M059J (cell line): ENCODE results near the gene ZBTB47. TPM values are rescaled to one million over a fixed set of nuclear protein-coding genes. Genes with fewer than 3 reads are reported as not detected.

Experiments used
- DNase-seq: peaks from one replicate; pipeline ENCODE4 v3.0.0-alpha.2; 2012; ENCODE audit warnings: low read depth
- total RNA-seq: library from RNA; depleted of rRNA; stranded (reverse); fragments of >200 nt; shearing (Covaris generic); gene quantifications from 2 replicates; pipeline ENCODE4 v1.2.3, GENCODE V29; 2014

Gene ZBTB47
- total RNA-seq, 1 experiment from 2014 or later, result 5.5 TPM

GRCh38 chr3:42698911-42699230 lies 45.4 kb downstream of the ZBTB47 start:
- DNase-seq, result no peak

DNA sequence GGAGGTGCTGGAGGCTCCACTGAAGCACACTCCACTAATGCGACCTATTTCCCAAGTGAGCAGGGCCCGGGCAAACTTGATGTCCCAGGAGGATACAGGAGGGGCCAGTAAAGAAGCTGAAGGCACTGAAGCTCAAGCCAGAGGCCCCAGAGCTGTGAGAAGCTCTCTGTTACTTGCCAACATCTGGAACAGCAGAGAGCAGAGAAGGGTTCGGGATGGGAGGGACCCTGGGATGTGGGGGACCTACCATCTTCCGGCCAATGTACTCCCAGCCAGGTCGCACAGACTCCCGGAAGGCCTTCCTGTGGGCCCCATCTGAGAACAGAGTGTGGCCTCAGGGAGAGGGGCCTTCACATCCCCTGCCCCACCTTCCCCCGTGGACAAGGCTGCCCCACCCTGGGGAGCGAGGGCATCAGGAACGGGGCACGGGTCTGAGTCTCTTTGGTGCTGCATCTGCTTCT lies 46.0 kb downstream of the ZBTB47 start:
- DNase-seq, result no peak

- no peak for DNase-seq
These were observed 47.1 kb downstream of the ZBTB47 start for GRCh38 chr3:42700366-42701288.

DNA sequence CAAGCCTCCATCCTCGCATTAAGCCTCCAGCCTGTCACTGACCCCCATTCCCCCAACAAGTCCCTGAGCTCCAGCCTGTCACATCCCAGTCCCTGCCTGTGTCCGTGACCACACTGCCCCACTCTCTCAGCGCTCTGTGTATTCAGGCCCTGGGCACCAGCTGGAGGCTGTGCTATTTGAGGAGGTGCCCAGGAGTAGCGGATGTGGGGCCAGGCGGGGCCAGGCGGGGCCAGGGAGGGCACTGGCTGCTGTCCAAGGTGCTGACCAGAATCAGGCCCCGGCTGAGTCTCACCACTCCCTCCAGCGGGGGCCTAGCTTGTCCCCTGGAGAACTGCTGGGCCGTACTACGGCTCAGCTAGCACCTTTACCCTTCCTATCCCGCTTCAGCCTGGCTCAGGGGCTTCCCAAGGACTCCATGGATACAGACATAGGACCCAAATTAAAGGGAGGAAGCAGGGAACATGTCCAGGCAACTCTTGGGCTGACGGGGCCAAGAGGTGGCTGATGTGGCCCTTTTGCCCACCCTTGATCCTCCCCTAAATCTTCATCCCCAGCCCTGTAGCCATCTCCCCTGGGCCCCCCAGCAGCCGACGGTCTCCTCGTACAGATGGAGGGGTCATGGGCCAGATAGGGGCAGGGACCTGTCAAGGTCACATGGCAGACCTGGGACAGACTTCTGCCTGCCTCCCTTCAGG lies 48.0 kb downstream of the ZBTB47 start:
- DNase-seq, result peak; percentile 46

DNA sequence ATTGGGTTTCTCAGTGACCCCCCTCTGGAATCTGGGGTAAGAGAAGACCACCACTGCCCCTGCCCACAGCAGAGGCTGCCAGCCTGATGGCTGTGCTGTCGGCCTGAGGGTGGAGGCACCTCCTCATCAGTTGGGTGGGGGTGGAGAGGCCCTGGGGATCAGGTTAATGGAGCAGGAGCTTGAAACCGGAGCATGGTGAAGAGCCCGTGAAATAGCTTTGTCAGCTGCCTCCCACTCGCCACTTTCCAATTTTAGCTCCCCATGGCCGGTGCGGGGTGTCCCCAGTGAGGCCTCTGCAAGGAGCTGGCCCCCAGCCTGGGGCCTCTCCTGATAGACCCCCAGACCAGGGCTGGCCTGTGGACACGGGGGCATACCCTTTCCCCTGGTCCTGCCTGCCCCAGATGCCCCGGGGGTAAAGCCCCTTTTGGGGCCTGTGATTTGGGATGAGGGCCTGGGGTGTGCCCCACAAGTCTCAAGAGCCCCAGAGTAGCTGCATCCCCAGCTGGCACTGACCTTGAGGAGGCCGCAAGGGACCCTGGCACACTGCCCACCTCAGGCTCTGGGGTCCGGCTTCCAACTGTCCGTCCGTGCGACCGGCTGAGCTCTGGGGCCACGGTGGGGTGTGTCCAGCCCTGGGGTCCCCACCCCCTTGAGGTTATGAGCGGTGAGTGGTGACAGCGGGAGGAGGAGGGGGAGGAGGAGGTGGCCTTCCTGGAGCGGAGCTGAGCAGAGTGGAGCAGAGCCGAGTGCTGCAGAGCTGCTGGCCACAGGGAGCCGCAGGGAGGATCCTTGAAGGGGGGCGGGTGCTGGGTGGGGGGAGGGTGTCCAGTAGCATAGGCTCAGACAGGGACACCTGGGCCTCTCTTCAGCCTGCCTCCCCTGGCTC lies 48.8 kb downstream of the ZBTB47 start, which contains the start of gene HHATL:
Gene HHATL (minus strand): TSS at position 733 of the 886 bp plus-strand sequence. CDS start 1,972 bp downstream, outside the sequence.
- DNase-seq, result no peak

- no peak for DNase-seq
These were observed 49.6 kb downstream of the ZBTB47 start for GRCh38 chr3:42702982-42703694.

DNA sequence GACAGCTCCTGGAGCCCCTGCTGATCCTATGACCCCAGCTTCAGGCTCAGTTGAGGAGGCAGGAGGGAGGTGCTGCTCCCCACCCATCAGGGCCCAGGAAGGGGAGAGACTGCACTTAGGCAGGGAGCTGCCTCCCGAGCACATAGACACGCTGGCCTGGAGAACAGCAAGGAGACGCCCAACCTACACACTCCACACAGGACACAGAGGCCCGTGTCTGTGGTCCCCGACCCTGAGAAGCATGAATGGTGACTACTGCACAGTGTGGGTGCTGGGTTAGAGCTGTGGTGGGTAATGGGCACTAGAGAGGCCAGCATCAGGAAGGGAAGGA lies 50.2 kb downstream of the ZBTB47 start:
- no peak for DNase-seq

DNA sequence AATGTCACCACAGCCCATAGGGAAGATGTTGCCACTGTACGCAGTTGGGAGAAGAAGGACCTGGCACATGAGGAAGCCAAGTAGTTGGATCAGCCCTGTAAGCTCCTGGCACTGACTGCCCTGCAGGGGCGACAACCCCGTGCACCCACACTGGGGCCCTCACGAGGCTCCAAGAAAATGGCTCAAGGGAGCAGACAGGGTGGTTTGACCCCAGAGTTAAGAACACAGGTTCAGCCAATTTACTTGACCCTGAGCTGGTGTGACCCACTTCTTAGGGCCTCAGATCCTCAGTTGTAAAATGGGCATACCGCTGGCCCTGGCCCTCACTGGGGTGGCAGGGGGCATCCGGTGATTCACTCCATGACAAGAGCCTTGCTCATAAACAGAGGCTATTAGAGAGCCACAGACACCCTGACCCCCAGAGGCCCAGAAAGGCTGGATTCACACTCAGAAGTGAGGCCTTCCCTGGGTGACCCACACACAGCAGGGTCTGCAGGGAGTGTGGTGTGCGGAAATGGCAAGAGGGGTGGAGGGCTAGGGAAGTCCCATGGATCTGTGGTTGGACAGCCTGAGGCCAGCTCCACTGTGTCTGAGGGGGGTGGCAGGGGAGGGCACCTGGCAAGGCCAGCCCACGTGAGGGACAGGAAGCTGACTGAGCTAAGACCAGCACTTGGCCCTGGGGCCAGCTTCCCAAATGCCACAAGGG lies 50.8 kb downstream of the ZBTB47 start:
- peak; percentile 70 for DNase-seq

DNA sequence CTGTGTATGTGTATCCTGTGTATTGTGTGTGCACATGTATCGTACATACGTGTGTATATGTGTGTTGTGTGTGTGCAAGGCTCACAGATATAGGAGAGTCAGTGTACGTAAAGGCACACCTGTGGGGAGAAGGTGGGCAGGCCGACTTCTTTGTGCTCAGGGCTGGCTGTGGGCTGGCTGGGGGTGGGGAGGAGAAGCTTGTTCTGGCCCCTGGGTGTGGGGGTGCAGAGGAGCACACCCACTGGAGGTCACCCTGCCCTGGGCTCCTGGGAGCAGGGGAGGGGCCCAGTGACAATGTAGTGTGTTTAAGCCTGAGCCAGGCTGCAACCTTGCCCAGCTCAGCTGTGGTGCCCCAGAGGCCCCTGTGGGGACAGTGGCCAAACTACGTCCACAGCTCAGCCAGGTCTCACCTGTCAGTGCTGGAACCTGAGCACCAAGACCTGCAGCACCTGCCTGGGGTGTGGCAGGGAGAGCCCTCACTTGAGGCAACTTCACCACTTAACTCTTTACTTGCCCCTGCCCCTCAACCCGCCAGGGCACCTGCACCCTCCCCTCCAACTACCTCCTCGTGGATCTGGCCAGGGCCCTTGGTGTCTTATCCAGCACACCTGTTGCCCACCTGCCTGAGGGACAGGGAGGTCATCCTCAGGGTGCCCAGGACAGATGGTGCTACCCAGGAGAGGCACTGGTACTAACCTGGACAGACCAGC lies 51.7 kb downstream of the ZBTB47 start:
- DNase-seq, result no peak

DNA sequence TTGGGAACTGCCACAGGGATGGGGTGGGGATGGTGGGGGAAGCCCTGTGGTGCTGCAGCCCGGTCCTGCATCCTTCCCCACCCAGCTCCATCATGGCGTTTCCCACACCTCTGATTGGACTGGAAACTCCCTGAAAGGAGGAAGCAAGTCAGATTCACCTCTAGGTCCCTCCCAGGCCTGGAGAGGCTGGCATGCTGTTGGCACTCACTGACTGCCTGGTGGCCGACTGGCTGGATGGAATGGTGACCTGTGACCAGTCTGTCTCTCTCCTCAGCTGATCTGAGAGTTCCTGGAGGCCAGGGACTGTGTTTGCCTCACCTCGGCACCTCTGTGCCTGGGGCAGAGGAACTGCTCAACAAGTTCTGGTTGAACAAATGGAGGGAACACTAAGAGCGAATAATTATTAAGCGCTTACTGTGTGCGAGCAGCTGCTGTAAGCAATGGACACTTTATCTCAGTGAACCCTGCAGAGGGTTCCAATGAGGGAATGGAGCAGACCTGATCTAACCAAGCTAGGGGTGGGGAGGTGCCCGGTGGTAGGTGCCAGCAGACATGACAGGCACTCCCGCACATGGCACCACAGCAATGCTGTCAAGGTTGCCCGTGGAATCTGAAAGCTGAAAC lies 52.6 kb downstream of the ZBTB47 start:
- no peak for DNase-seq

GRCh38 chr3:42706721-42707619 lies 53.5 kb downstream of the ZBTB47 start:
- DNase-seq, result no peak

DNA sequence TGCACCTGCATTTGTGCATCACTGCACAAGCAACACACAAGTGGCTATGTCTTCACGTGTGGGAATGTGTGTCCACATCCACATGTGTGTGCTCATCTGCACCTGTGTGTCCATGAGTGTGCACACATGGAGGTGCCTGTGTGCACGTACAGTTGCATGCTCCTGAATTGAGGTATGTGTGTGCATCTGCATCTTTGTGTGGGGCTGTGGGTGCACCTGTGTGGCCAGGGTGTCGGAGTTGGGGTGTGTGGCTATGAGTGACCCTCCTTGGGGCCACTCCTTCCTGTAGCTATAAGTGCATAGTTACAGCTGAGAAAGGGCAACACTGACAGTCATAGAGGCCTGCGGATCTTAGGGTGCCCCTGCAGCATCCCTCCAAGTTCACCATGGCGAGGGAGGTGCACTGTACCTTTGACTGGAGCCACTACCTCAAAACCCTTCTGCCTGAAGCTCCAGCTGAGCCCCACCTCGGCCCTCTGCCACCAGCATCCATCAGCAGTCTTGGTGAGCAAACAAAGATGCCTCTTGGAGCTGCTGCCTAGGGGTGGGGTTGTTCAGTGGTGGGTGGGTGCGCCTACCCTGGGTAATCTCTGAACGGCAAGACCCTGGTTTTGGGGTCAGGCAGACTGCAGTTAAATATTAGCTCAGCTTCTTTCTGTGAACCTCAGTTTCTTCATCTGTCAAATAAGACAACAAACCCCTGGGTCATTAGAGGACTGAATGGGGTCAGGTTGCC lies 54.3 kb downstream of the ZBTB47 start:
- DNase-seq, result no peak

DNA sequence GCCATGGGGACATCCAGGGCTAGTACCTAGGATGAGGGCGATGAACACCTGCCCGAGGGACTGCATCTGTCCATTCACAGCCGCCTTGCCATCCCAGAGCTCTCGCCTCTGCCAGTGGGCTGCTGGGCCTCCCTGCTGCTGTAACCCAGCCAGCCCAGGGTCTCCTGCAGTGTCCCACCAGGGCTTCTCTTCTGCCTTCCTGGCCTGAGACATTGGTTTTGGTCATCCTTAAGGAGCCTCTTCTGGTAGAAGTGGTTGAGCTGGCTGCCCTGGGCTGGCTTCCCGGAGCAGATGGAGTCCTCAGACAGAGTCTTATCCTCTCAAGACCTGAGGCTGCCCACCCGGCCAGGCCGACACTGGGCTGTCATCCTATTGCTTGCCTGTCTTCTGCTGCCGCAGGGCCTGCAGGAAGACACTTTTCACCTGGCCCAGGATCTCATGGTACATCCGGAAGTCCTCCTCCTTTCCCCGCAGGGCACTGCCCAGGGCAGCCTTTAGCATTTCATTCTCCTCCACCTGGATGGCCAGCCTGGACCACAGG lies 55.2 kb downstream of the ZBTB47 start:
- no peak for DNase-seq

DNA sequence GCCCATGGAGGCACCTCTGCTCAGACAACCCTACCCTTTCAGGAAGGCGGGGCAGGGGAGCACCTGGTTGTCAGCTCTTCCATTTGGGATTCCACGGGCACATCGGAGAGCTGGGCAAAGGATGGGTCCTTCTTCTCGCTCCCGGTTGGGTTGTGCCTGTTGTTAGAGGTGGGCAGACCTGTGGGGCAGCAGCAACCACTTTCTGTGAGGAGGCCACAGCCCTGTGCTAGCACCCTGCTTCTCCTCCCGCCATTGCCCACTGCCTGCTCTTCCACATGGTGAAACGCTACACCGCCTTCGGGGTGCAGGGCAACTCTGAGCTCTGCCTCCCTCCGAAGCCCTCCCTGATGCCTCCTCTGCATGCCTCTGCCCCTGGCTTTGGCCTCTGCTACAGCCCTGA lies 56.1 kb downstream of the ZBTB47 start:
- DNase-seq, result no peak

DNA sequence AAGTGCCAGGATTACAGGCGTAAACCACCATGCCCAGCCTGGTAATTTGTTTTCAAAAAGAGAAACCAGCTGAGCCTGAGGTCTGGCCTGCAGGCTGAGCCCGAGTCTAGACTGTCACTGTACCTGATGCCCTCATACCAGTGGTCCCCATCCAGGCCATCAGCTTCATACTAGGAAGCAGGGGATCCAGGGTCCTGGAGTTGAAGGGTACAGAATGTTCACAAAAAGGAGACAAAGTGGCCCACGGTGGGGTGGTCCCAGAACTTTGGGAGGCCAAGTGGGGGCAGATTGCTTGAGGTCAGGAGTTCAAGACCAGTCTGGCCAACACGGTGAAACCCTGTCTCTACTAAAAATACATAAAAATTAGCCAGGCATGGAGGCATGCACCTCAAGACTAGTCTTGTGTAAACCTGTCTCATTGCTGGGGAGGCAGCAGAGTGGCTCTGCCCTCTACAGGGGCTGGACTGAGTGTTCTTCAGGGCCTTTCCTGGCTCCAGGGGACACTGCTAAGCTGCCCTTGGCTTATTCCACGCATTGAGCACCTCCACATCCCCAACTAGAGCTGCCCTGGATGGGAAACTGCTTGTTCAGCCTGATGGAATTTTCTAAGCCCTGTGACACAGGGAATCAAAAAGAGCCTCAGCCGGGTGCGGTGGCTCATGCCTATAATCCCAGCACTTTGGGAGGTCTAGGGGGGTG lies 57.0 kb downstream of the ZBTB47 start:
- no peak for DNase-seq

- DNase-seq, result peak; percentile 11
These were observed 58.2 kb downstream of the ZBTB47 start for GRCh38 chr3:42711491-42712343.
